ENCODE measurements around the gene RS1. TPM values are rescaled to one million over a fixed set of nuclear protein-coding genes. Genes with fewer than 3 reads are reported as not detected.

The RS1 gene
- total and polyA plus RNA-seq, 2 of the 13 experiments (the other 11 are each of a cell fraction or from before 2014, with no cell fraction given), result not detected

DNA sequence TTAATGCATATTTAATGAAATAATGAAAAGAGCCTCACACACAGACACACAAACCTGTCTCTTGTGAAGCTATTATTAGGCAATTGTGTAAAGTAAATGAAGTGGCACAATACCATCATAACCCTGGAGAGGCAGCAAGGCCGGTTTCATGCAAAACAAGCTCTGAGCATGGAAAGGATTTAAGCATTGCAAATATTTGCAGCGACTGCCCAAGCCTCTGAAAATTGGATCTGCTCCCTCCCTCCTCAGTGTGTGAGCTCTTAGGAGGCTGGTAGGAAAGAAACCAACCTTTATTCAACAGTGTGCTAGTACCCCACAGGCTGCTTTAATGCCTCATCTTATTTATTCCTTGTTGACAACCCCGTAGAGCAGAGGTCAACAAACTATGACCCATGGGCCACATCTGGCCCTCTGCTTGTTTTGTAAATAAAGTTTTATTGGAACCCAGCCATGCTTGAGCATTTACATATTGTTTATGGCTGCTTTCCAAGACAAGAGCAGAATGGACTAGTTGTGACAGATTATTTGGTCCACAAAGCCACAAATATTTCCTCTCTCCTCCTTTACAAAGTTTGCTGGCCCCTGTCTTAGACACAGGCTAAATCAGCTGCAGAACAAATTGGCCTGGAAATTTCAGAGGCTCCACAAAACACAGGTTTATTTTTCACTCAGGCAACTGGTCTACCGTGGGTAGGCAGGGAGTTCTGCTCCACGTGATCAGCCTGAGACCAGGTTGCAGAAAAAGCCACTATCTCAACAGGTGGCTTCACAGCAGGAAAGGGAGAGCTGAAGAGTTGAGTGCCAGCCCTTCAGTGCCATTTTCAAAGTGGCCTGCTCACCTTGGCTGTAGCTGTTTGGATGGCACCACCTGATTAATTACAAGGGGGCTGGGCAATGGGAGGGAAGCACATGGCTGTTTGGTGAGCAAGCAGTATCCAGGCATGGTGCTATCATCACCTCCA, 16.8 kb downstream of the RS1 start:
- no peak overlapping the region for H3K4me3 ChIP-seq (replicated peaks in 1 of 3; ENCODE audit: insufficient read depth in 1 of 3, low read depth in 2 of 3, low read length in 3 of 3)
- TF ChIP-seq, protein P1, sequence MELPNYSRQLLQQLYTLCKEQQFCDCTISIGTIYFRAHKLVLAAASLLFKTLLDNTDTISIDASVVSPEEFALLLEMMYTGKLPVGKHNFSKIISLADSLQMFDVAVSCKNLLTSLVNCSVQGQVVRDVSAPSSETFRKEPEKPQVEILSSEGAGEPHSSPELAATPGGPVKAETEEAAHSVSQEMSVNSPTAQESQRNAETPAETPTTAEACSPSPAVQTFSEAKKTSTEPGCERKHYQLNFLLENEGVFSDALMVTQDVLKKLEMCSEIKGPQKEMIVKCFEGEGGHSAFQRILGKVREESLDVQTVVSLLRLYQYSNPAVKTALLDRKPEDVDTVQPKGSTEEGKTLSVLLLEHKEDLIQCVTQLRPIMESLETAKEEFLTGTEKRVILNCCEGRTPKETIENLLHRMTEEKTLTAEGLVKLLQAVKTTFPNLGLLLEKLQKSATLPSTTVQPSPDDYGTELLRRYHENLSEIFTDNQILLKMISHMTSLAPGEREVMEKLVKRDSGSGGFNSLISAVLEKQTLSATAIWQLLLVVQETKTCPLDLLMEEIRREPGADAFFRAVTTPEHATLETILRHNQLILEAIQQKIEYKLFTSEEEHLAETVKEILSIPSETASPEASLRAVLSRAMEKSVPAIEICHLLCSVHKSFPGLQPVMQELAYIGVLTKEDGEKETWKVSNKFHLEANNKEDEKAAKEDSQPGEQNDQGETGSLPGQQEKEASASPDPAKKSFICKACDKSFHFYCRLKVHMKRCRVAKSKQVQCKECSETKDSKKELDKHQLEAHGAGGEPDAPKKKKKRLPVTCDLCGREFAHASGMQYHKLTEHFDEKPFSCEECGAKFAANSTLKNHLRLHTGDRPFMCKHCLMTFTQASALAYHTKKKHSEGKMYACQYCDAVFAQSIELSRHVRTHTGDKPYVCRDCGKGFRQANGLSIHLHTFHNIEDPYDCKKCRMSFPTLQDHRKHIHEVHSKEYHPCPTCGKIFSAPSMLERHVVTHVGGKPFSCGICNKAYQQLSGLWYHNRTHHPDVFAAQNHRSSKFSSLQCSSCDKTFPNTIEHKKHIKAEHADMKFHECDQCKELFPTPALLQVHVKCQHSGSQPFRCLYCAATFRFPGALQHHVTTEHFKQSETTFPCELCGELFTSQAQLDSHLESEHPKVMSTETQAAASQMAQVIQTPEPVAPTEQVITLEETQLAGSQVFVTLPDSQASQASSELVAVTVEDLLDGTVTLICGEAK (IDR thresholded peaks at IDR 0.05), result peak; percentile 61
- TF ChIP-seq, protein P1 (CRISPR knock-in tag; IDR thresholded peaks at IDR 0.05), result peak; percentile 95
- TF ChIP-seq, protein P2, sequence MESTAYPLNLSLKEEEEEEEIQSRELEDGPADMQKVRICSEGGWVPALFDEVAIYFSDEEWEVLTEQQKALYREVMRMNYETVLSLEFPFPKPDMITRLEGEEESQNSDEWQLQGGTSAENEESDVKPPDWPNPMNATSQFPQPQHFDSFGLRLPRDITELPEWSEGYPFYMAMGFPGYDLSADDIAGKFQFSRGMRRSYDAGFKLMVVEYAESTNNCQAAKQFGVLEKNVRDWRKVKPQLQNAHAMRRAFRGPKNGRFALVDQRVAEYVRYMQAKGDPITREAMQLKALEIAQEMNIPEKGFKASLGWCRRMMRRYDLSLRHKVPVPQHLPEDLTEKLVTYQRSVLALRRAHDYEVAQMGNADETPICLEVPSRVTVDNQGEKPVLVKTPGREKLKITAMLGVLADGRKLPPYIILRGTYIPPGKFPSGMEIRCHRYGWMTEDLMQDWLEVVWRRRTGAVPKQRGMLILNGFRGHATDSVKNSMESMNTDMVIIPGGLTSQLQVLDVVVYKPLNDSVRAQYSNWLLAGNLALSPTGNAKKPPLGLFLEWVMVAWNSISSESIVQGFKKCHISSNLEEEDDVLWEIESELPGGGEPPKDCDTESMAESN (CRISPR knock-in tag; conservative IDR thresholded peaks at IDR 0.05), result no peak
- peak overlapping the region; percentile 24 for H3K4me2 ChIP-seq (ENCODE audit: low read depth, low read length)
- FAIRE-seq (peak; percentile 64), ATAC-seq (peak; percentile 41; the same call in 2 of the 3 replicates), DNase-seq (ENCODE audit: low spot score) (peak; percentile 28)
- ChIA-PET POLR2A (no interaction called here), CTCF (ENCODE audit: low intra/inter-chr PET ratio, low total read pairs) (no interaction called here)
- H4K20me1 ChIP-seq (ENCODE audit: insufficient read depth, low read length), result no peaks in the 10 kb centered on the region
- H3K27me3 ChIP-seq (ENCODE audit: control insufficient read depth in 1 of 2, insufficient read depth in 2 of 2, low read length in 2 of 2), result no peaks in the 10 kb centered on the region
- BruUV-seq (replicated peaks), result no TSS peak
- no peaks in the 10 kb centered on the region for H3K79me2 ChIP-seq (ENCODE audit: insufficient read depth, low read length)
- no peak overlapping the region for H2AFZ ChIP-seq (ENCODE audit: low read length)
- H3K9me3 ChIP-seq (ENCODE audit: low read length), result no peaks in the 10 kb centered on the region
- intact Hi-C loops (cut with micrococcal nuclease; ENCODE audit: unreplicated experiment) (no loop called here), in situ Hi-C loops (cut with HindIII; ENCODE audit: extremely low pct_ligation_motif_present, low pct_unique_long_range_greater_than_20kb) (no loop called here)
- H3K9ac ChIP-seq (ENCODE audit: insufficient read depth, low read depth, low read length), result no peak overlapping the region
- 7% methylated on average over 3 of the region's 5 CpGs for WGBS (ENCODE audit: low lambda C conversion rate)
- no peaks in the 10 kb centered on the region for H3K36me3 ChIP-seq (replicated peaks in 1 of 2; ENCODE audit: control insufficient read depth in 1 of 2, insufficient read depth in 2 of 2, low read length in 2 of 2)
- peaks cover 18% of the 10 kb centered on the region for H3K4me1 ChIP-seq (ENCODE audit: insufficient read depth, low read length)
- no peak overlapping the region for H3K27ac ChIP-seq (ENCODE audit: extremely low read length, insufficient read depth, low read length)
